ENCODE results near the gene OLA1. TPM values are rescaled to one million over a fixed set of nuclear protein-coding genes. Genes with fewer than 3 reads are reported as not detected.

OLA1 gene
- total RNA-seq, 4 donors from 2014 or later = 8.5 to 68.2 (median 43.2) TPM

DNA sequence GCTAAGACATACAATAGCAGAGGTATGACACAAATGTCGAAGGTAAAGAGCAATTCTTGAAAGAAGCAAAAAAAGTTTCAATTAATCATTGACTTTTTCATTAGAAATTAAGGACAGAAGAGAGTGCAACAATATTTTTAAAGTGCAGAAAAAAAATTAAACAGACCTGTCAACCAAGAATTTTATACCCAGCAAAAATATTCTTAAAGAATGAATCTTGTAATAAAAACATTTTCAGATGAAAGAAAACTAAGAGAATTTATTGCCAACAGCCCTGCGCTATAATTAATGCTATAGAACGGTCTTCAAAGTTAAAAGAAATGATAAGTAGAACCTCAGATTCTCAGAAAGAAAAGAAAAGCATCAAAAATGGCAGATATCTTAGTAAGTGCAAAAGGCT, 79.0 kb downstream of the OLA1 start:
- intact Hi-C loops (cut with DNase I; ENCODE audit: low total_unique reads) = no loop called here
- TF ChIP-seq, protein P1, sequence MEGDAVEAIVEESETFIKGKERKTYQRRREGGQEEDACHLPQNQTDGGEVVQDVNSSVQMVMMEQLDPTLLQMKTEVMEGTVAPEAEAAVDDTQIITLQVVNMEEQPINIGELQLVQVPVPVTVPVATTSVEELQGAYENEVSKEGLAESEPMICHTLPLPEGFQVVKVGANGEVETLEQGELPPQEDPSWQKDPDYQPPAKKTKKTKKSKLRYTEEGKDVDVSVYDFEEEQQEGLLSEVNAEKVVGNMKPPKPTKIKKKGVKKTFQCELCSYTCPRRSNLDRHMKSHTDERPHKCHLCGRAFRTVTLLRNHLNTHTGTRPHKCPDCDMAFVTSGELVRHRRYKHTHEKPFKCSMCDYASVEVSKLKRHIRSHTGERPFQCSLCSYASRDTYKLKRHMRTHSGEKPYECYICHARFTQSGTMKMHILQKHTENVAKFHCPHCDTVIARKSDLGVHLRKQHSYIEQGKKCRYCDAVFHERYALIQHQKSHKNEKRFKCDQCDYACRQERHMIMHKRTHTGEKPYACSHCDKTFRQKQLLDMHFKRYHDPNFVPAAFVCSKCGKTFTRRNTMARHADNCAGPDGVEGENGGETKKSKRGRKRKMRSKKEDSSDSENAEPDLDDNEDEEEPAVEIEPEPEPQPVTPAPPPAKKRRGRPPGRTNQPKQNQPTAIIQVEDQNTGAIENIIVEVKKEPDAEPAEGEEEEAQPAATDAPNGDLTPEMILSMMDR (IDR thresholded peaks at IDR 0.05) = no peak
- no peak for TF ChIP-seq POLR2A (IDR thresholded peaks at IDR 0.05)
- Histone ChIP-seq H3K27ac (no peak overlapping the region), H3K4me3 (no peak overlapping the region), H3K36me3 (no peaks in the 10 kb centered on the region), H3K9me3 (peaks cover 0 to 18% of the 10 kb centered on the region in 2 donors), H3K27me3 (no peaks in the 10 kb centered on the region), H3K4me1 (no peaks in the 10 kb centered on the region)
- DNase-seq = no peak

DNA sequence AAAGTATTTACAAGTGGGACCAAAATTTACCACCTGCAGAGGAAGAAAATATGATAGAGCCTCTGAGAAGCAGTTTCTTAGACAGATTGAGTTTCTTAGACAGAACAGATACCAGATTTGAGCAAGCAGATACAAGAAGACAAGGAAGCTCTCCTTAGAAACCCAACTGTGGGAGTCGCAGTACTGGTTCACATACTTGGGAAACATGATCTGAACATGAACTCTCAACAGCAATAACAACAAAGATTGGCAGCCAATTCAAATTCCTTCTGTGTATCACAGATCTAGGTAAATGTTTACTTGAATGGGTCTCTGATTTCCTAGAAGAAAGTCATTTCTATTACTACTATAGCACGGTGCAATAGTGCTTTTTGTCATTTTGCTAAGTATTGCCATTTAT, 82.1 kb downstream of the OLA1 start:
- Histone ChIP-seq H3K36me3 (no peaks in the 10 kb centered on the region), H3K9me3 (peaks cover 0 to 16% of the 10 kb centered on the region in 2 donors), H3K27me3 (no peaks in the 10 kb centered on the region), H3K4me1 (no peaks in the 10 kb centered on the region), H3K27ac (no peak overlapping the region), H3K4me3 (no peak overlapping the region)
- intact Hi-C loops (cut with DNase I; ENCODE audit: low total_unique reads) = no loop called here
- DNase-seq = no peak
- TF ChIP-seq, protein P1 (IDR thresholded peaks at IDR 0.05) = no peak
- TF ChIP-seq POLR2A (IDR thresholded peaks at IDR 0.05) = no peak

DNA sequence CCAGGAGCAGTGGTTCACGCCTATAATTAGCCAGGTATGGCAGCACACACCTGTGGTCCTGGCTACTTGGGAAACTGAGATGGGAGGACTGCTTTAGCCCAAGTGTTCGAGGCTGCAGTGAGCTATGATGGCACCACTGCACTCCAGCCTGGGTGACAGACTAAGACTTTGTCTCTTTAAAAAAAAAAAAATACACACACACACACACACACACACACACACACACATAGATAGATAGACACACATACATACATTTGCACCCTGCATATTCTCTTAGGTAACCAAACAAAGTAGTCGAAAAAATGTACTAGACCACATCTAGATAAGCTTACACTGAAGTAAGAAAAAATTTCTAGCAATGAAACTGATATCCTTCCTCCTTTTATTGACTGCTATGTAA, 86.8 kb downstream of the OLA1 start:
- Histone ChIP-seq H3K36me3 (no peaks in the 10 kb centered on the region), H3K27me3 (no peaks in the 10 kb centered on the region), H3K4me3 (no peak overlapping the region), H3K9me3 (no peaks in the 10 kb centered on the region), H3K27ac (no peak overlapping the region), H3K4me1 (no peaks in the 10 kb centered on the region)
- intact Hi-C loops (cut with DNase I; ENCODE audit: low total_unique reads) = no loop called here
- TF ChIP-seq, protein P1 (IDR thresholded peaks at IDR 0.05) = no peak
- no peak for TF ChIP-seq POLR2A (IDR thresholded peaks at IDR 0.05)
- no peak for DNase-seq

DNA sequence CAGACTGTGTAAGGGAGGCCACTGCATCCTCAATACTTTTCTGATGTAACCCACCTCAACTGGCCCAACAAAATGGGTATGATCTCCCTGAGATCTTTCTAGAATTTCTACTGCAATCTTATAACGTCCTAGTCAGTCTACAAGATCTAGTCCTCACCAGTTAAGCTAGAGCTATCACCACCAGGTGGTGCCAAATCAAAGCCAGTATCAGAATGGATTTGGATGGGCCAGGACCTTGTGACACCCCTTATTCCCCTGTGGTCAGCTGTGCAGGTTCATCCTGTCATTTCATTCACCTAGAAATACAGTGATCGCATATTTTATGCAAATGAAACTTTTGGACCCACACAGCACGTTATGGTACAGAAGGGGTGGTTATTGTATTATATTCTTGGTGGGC, 90.3 kb downstream of the OLA1 start:
- Histone ChIP-seq H3K4me3 (no peak overlapping the region), H3K4me1 (no peaks in the 10 kb centered on the region), H3K27ac (no peak overlapping the region), H3K36me3 (no peaks in the 10 kb centered on the region), H3K9me3 (no peaks in the 10 kb centered on the region), H3K27me3 (no peaks in the 10 kb centered on the region)
- DNase-seq = no peak
- intact Hi-C loops (cut with DNase I; ENCODE audit: low total_unique reads) = no loop called here
- TF ChIP-seq, protein P1 (IDR thresholded peaks at IDR 0.05) = no peak
- TF ChIP-seq POLR2A (IDR thresholded peaks at IDR 0.05) = no peak

DNA sequence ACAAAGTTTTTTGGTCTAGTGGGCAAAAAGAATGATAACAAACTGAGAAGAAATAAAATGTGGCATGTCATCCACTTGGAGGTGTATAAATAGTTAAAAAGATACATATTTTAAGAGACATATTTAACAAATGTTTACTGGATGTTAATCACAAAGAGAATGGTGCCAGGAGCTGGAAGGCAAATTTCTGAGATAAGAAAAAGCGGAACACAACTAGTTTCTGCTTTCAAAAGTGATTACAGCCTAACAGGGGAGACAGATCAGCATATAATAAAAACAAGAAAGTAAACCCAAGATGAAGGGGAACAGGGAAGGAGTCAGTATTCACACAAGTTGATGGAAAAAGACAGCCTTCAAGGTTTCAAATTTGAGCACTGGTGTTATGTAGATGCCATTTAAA, 91.3 kb downstream of the OLA1 start:
- no peaks in the 10 kb centered on the region for H3K4me1 ChIP-seq
- intact Hi-C loops (cut with DNase I; ENCODE audit: low total_unique reads) = no loop called here
- TF ChIP-seq, protein P1 (IDR thresholded peaks at IDR 0.05) = no peak
- no peak for TF ChIP-seq POLR2A (IDR thresholded peaks at IDR 0.05)
- DNase-seq = no peak
- H3K27ac ChIP-seq = no peak overlapping the region
- H3K4me3 ChIP-seq = no peak overlapping the region
- H3K27me3 ChIP-seq = no peaks in the 10 kb centered on the region
- no peaks in the 10 kb centered on the region for H3K36me3 ChIP-seq
- no peaks in the 10 kb centered on the region for H3K9me3 ChIP-seq

All from uterus (tissue), 4 donors.